PFSK-1 (cell line): ENCODE results near the gene CDC45.

Experiments
- FOXP2 ChIP-seq: optimal IDR thresholded peaks from 2 replicates; pipeline ENCODE3; 2011; ENCODE audit warnings: borderline replicate concordance, control low read depth, inconsistent platforms; ENCODE audit not compliant: insufficient read depth; ENCODE audit errors: extremely low read length, extremely low read depth
- POLR2AphosphoS5 ChIP-seq: IDR thresholded peaks from 2 replicates; pipeline ENCODE4 v1.6.1; 2012; ENCODE audit warnings: low read depth, mild to moderate bottlenecking, control low read depth, low read length, moderate library complexity
- SIN3A ChIP-seq: IDR thresholded peaks from 2 replicates; pipeline ENCODE4 v1.6.1; 2012; ENCODE audit warnings: mild to moderate bottlenecking, low read length, moderate library complexity, borderline replicate concordance; ENCODE audit not compliant: insufficient read depth
- TAF1 ChIP-seq: IDR thresholded peaks from 2 replicates; pipeline ENCODE4 v1.6.1; 2012; ENCODE audit warnings: low read length, control low read depth, borderline replicate concordance; ENCODE audit not compliant: insufficient read depth
- TF ChIP-seq, protein P1 (sequence below), 2 experiments: IDR thresholded peaks; 2 replicates each; pipeline versions ENCODE4 v1.6.1 to v1.8.0; 2011 to 2012; ENCODE audit warnings: low read depth in 2 of 2, low read length in 2 of 2, control low read depth in 1 of 2, inconsistent platforms in 1 of 2, mild to moderate bottlenecking in 1 of 2, moderate library complexity in 1 of 2; ENCODE audit not compliant: insufficient read depth in 1 of 2

Gene CDC45

DNA sequence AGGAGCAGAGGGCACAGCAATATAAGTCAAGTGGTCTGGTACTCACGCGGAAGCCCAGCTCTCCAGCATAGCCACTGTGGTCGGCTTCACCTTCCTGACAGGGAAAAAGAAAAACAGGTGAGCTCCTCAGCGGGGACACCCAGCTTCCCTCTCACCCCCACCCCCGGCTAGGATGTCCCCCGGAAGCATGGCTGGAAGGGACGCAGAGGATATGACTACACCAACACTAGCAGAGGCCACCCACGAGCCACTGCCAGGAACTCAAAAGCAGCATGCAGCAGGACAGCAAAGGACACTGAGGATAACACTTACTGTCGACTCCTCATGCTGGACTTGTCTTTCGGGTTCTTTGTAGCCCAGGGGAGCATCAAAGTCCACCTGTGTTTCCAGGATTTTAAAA is 23.2 kb upstream of the CDC45 start:
- TF ChIP-seq, protein P1, sequence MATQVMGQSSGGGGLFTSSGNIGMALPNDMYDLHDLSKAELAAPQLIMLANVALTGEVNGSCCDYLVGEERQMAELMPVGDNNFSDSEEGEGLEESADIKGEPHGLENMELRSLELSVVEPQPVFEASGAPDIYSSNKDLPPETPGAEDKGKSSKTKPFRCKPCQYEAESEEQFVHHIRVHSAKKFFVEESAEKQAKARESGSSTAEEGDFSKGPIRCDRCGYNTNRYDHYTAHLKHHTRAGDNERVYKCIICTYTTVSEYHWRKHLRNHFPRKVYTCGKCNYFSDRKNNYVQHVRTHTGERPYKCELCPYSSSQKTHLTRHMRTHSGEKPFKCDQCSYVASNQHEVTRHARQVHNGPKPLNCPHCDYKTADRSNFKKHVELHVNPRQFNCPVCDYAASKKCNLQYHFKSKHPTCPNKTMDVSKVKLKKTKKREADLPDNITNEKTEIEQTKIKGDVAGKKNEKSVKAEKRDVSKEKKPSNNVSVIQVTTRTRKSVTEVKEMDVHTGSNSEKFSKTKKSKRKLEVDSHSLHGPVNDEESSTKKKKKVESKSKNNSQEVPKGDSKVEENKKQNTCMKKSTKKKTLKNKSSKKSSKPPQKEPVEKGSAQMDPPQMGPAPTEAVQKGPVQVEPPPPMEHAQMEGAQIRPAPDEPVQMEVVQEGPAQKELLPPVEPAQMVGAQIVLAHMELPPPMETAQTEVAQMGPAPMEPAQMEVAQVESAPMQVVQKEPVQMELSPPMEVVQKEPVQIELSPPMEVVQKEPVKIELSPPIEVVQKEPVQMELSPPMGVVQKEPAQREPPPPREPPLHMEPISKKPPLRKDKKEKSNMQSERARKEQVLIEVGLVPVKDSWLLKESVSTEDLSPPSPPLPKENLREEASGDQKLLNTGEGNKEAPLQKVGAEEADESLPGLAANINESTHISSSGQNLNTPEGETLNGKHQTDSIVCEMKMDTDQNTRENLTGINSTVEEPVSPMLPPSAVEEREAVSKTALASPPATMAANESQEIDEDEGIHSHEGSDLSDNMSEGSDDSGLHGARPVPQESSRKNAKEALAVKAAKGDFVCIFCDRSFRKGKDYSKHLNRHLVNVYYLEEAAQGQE (IDR thresholded peaks at IDR 0.05; ENCODE audit: insufficient read depth in 1 of 2, low read depth in 2 of 2, low read length in 2 of 2) = no peak
- TF ChIP-seq FOXP2 (no peak), TAF1 (no peak), SIN3A (no peak), POLR2AphosphoS5 (no peak)

DNA sequence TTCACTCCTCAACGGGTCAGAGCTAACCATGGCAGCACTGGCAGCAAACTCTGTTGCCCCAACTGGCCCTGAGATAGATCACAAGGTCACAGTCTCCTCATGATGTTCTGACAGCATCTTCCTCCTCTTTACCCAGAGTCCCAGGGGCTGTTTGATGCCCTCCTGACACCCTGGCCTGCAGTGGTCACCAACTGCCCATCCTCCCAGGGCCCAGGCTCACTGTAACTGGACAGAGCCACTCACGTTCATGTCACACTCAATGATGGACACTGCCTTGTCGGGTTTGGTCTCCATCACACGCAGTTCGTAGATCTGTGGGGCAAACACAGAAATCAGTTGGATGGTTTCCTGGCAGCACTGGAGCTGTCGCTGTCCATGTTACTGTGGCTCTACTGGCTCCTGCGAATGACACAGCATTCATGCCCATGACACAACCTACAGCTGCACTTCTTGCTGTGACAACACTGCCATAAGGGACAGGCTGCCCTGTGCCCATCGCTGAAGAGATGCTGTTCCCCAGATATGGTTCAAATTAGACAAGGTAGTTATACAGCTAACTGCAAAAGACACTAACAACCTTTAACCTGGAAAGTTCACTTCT is 21.8 kb upstream of the CDC45 start:
- no peak for TF ChIP-seq SIN3A
- no peak for TF ChIP-seq POLR2AphosphoS5
- TF ChIP-seq, protein P1 (IDR thresholded peaks at IDR 0.05; ENCODE audit: insufficient read depth in 1 of 2, low read depth in 2 of 2, low read length in 2 of 2) = no peak
- TF ChIP-seq FOXP2 = no peak
- no peak for TF ChIP-seq TAF1

DNA sequence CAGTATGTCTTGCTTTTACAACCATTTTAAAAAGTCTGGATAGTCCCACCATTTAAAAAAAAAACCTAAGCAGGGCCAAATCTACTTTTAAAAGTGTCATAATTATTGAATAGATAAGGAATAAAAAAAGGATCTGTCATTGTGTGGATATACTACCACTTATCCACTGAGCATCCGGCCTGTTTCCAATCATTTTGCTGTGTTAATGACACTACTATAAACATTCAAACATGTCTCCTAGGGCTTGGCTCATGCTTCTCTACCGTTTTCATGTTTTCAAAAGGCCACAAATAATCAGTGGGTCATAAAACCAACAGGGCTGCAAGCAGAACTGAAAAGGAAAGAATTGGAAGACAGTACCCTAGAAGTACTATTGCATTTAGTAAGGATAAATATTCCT is 19.7 kb upstream of the CDC45 start:
- TF ChIP-seq FOXP2 = no peak
- TF ChIP-seq TAF1 = no peak
- TF ChIP-seq, protein P1 (IDR thresholded peaks at IDR 0.05; ENCODE audit: insufficient read depth in 1 of 2, low read depth in 2 of 2, low read length in 2 of 2) = no peak
- no peak for TF ChIP-seq SIN3A
- no peak for TF ChIP-seq POLR2AphosphoS5

DNA sequence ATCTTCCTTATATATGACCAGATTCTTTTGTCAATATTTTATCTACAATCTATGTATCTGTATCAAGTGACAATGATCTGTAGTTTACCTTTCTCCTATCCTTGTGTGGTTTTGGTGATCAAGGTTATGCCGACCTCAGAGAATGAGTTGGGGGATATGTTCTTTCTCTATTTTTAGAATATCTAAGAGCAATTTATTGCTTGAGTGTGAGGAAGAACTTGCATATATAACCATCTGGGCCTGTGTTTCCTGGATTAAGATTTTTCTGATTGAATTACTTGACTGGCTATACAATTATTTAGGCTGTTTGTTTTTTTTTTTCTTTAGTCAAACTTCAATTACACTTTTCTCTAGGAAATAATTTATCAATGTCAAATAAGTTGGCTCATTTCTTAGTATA is 18.2 kb upstream of the CDC45 start:
- TF ChIP-seq SIN3A = no peak
- TF ChIP-seq FOXP2 = no peak
- TF ChIP-seq, protein P1 (IDR thresholded peaks at IDR 0.05; ENCODE audit: insufficient read depth in 1 of 2, low read depth in 2 of 2, low read length in 2 of 2) = no peak
- no peak for TF ChIP-seq TAF1
- TF ChIP-seq POLR2AphosphoS5 = no peak

DNA sequence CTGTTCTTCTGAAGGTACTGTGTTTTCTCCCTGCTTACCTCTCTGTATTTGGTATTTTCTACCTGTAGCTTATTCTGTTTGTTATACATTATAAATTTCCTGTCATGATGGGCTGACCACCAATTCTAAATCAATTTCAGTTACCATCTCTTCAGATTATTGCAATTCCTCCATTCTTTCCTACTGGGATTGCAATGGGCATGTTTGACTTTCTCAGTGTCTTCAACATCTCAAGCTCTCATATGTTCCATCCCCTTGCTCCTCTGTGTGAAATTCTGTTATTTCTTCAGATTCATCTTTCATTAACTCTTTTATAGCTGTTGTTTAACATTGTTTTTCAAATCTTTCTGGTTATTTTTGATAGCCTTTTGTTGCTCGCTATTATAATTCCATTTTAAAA is 16.7 kb upstream of the CDC45 start:
- TF ChIP-seq, protein P1 (IDR thresholded peaks at IDR 0.05; ENCODE audit: insufficient read depth in 1 of 2, low read depth in 2 of 2, low read length in 2 of 2) = no peak
- TF ChIP-seq SIN3A (no peak), POLR2AphosphoS5 (no peak), TAF1 (no peak), FOXP2 (no peak)
